HepG2 (cell line): Measurements from ENCODE around the gene KCNJ6. TPM values are rescaled to one million over a fixed set of nuclear protein-coding genes. Genes with fewer than 3 reads are reported as not detected.
A peak's percentile ranks its signal among the peaks of the same experiment; 100 is the strongest.

Experiments
- ATAC-seq: fragments of 200-7000 bp; cut with Tn5 transposase; 3 replicates; pipeline ENCODE4 v1.9.1; 2020; ENCODE audit warnings: mild to moderate bottlenecking, moderate library complexity
- BruUV-seq: library from RNA; stranded (reverse); fragments of 400-500 nt; replicated peaks from 2 replicates; lab custom pipeline; 2021; lab: Mats Ljungman, UMichigan
- CTCF ChIA-PET: fragments of 300-600 bp; formaldehyde crosslinking; extraction: SDS; loops from one replicate; lab custom pipeline; 2021; ENCODE audit warnings: low total read pairs, inconsistent platforms, low intra/inter-chr PET ratio; lab: Yijun Ruan, JAX
- POLR2A ChIA-PET: fragments of 350-600 bp; sonication (Branson Sonifier 250); formaldehyde crosslinking; loops from one replicate; lab custom pipeline; 2020; ENCODE audit warnings: antibody characterized with exemption, inconsistent platforms; lab: Yijun Ruan, JAX
- DNase-seq: peaks from one replicate; pipeline ENCODE4 v3.0.0-alpha.2; 2015; ENCODE audit warnings: low spot score
- FAIRE-seq: peaks from 3 replicates; lab custom pipeline; 2011; peaks lifted over from hg19 to GRCh38; lab: Jason Lieb, UNC
- H2AFZ ChIP-seq: one replicate; pipeline ENCODE4 v1.6.1; 2011; ENCODE audit warnings: low read length, inconsistent platforms
- H3K27ac ChIP-seq: fragments of 300-600 bp; 3 replicates; pipeline ENCODE4 v1.8.0; 2011; ENCODE audit warnings: mixed run types, mild to moderate bottlenecking, mixed read lengths, low read length, inconsistent platforms; ENCODE audit not compliant: insufficient read depth; ENCODE audit errors: extremely low read length
- H3K27me3 ChIP-seq, 2 experiments: fragments of 200-600 bp in 1 of 2; 2 replicates in 1 of 2; 3 replicates in 1 of 2; pipeline versions ENCODE4 v1.6.0 to v1.8.0; 2011; ENCODE audit warnings: low read length in 2 of 2, mild to moderate bottlenecking in 2 of 2, moderate library complexity in 2 of 2, inconsistent platforms in 1 of 2; ENCODE audit not compliant: insufficient read depth in 2 of 2, control insufficient read depth in 1 of 2
- H3K36me3 ChIP-seq, 2 experiments: fragments of 200-600 bp in 1 of 2; replicated peaks in 1 of 2; 2 replicates in 1 of 2; 3 replicates in 1 of 2; pipeline versions ENCODE4 v1.5.1 to v1.8.0; 2011; ENCODE audit warnings: low read length in 2 of 2, inconsistent platforms in 1 of 2; ENCODE audit not compliant: insufficient read depth in 2 of 2, control insufficient read depth in 1 of 2
- H3K4me1 ChIP-seq: 2 replicates; pipeline ENCODE4 v1.5.1; 2012; ENCODE audit warnings: low read length, inconsistent platforms; ENCODE audit not compliant: insufficient read depth
- H3K4me2 ChIP-seq: 2 replicates; pipeline ENCODE4 v1.6.0; 2011; ENCODE audit warnings: low read depth, low read length, inconsistent platforms
- H3K4me3 ChIP-seq, 3 experiments: fragments of 200-600 bp in 1 of 3; sonication (generic), shearing (Covaris generic) in 1 of 3; replicated peaks in 1 of 3; 2 replicates each; pipeline ENCODE4 v1.5.1; 2011 to 2016; ENCODE audit warnings: low read length in 3 of 3, inconsistent platforms in 2 of 3, low read depth in 2 of 3, mild to moderate bottlenecking in 2 of 3, control low read depth in 1 of 3, mixed read lengths in 1 of 3; ENCODE audit not compliant: insufficient read depth in 1 of 3
- H3K79me2 ChIP-seq: one replicate; pipeline ENCODE4 v1.6.1; 2011; ENCODE audit warnings: low read length, inconsistent platforms; ENCODE audit not compliant: insufficient read depth
- H3K9ac ChIP-seq: 2 replicates; pipeline ENCODE4 v1.6.0; 2011; ENCODE audit warnings: mild to moderate bottlenecking, low read depth, low read length, inconsistent platforms; ENCODE audit not compliant: insufficient read depth
- H3K9me3 ChIP-seq: 2 replicates; pipeline ENCODE4 v1.5.1; 2012; ENCODE audit warnings: mild to moderate bottlenecking, low read length
- H4K20me1 ChIP-seq: 2 replicates; pipeline ENCODE4 v1.6.0; 2011; ENCODE audit warnings: inconsistent platforms, mild to moderate bottlenecking, low read length, moderate library complexity; ENCODE audit not compliant: insufficient read depth
- ARID3A ChIP-seq: IDR thresholded peaks from 2 replicates; pipeline ENCODE4 v1.6.1; 2012; ENCODE audit warnings: low read depth, low read length, improper control_type of control experiment
- ARID5B ChIP-seq: IDR thresholded peaks from 2 replicates; pipeline ENCODE4 v1.4.0; 2020; ENCODE audit warnings: mild to moderate bottlenecking, missing genetic modification reagents
- CEBPG ChIP-seq: IDR thresholded peaks from 2 replicates; pipeline ENCODE4 v1.6.1; 2016
- ELF3 ChIP-seq: IDR thresholded peaks from 2 replicates; pipeline ENCODE4 v1.6.1; 2016; ENCODE audit warnings: missing genetic modification reagents, missing compliant biosample characterization
- GATAD2A ChIP-seq: IDR thresholded peaks from 2 replicates; pipeline ENCODE4 v1.6.1; 2016
- GLI4 ChIP-seq: sonication (generic); formaldehyde crosslinking; IDR thresholded peaks from 2 replicates; pipeline ENCODE4 v1.5.1; 2020; ENCODE audit warnings: missing genetic modification reagents, mild to moderate bottlenecking, moderate library complexity, borderline replicate concordance
- IRX3 ChIP-seq: sonication (generic); formaldehyde crosslinking; IDR thresholded peaks from 2 replicates; pipeline ENCODE4 v1.8.1; 2023; ENCODE audit warnings: mild to moderate bottlenecking, low read depth, missing genetic modification reagents, borderline replicate concordance
- MXD3 ChIP-seq: IDR thresholded peaks from 2 replicates; pipeline ENCODE4 v1.6.1; 2016; ENCODE audit warnings: mild to moderate bottlenecking, missing biosample characterization, missing genetic modification reagents
- RAD21 ChIP-seq: fragments of 450-650 bp; formaldehyde crosslinking; IDR thresholded peaks from 2 replicates; pipeline ENCODE4 v1.5.0; 2020; ENCODE audit warnings: mild to moderate bottlenecking
- SMC3 ChIP-seq: IDR thresholded peaks from 2 replicates; pipeline ENCODE4 v1.6.1; 2011; ENCODE audit warnings: low read length, improper control_type of control experiment
- XRCC5 ChIP-seq: fragments of 200-400 bp; formaldehyde crosslinking; optimal IDR thresholded peaks from 2 replicates; pipeline ENCODE3; 2017; ENCODE audit warnings: mild to moderate bottlenecking, low read length
- ZBTB43 ChIP-seq: sonication (generic); formaldehyde crosslinking; conservative IDR thresholded peaks from 2 replicates; pipeline ENCODE4 v1.4.0; 2020; ENCODE audit warnings: missing genetic modification reagents
- ZNF34 ChIP-seq: sonication (generic); formaldehyde crosslinking; IDR thresholded peaks from 2 replicates; pipeline ENCODE4 v1.4.0; 2020; ENCODE audit warnings: mild to moderate bottlenecking, missing genetic modification reagents, borderline replicate concordance
- ZZZ3 ChIP-seq: sonication (generic); formaldehyde crosslinking; IDR thresholded peaks from 2 replicates; pipeline ENCODE4 v1.4.0; 2020; ENCODE audit warnings: missing genetic modification reagents, mild to moderate bottlenecking, borderline replicate concordance
- WGBS: methylation state at CpG from one replicate; pipeline ENCODE4 v1.1.6; 2017; ENCODE audit warnings: low lambda C conversion rate; 5-methylcytosine and 5-hydroxymethylcytosine counted together
- in situ Hi-C: cut with HindIII; loops from 2 replicates; pipeline ENCODE4 v1.10.0; 2017; ENCODE audit warnings: low pct_unique_long_range_greater_than_20kb; ENCODE audit not compliant: extremely low pct_ligation_motif_present
- intact Hi-C: fragments of 100-400 bp; cut with micrococcal nuclease; formaldehyde crosslinking; loops from one replicate; pipeline ENCODE4 v1.10.0; 2022; ENCODE audit not compliant: unreplicated experiment
- polyA plus RNA-seq, 8 experiments: library from polyadenylated mRNA; depleted of rRNA in 3 of 8; stranded (reverse) in 7 of 8; unstranded in 1 of 8; fragments of >200 nt; fragmentation: Illumina TruSeq in 4 of 8; extraction: Trizol in 4 of 8; gene quantifications; 2 replicates each; pipeline versions ENCODE4 v1.2.1 to v1.2.3, GENCODE V29; 2011 to 2016; ENCODE audit warnings: low read depth in 4 of 8, missing spikeins in 1 of 8, mixed read lengths in 1 of 8; ENCODE audit not compliant: insufficient read depth in 1 of 8
- total RNA-seq, 5 experiments: library from RNA; depleted of rRNA; stranded (reverse); fragments of >200 nt; fragmentation: Illumina TruSeq; extraction: Trizol; gene quantifications; 2 replicates each; pipeline ENCODE4 v1.2.3, GENCODE V29; 2016; ENCODE audit warnings: low read depth in 1 of 5
- TF ChIP-seq, protein P1 (sequence below): sonication (generic); formaldehyde crosslinking; IDR thresholded peaks from 2 replicates; pipeline ENCODE4 v1.5.0; 2020; ENCODE audit warnings: mild to moderate bottlenecking, missing genetic modification reagents

The KCNJ6 gene
- total and polyA plus RNA-seq, 2 of the 13 experiments (the other 11 are each of a cell fraction or from before 2014, with no cell fraction given) = not detected

DNA sequence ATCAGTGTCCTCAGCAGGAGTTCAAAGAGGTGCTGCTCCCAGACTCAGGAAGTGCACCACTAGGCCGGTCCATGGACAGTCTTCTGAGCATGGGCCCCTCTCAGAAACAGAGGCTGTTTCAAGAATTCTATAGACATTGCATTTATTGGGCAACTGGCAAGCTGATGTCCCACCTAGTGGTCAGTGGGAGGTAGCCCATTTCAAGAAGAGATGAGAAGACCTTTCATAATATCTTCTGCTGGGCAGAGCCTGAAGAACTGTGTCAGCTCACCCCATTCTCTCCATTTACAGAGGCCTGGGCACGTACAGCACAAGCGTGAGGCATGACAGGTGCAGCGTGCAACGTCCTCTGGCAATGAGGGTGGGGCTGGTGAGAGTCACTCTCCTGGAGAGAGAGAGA, 333.7 kb downstream of the KCNJ6 start:
- POLR2A ChIA-PET = no interaction called here
- H3K27me3 ChIP-seq = no peaks in the 10 kb centered on the region; a peak in 1 of 5 replicates
- FAIRE-seq = no peak
- WGBS = 4% methylated on average over 5 of the region's 5 CpGs
- intact Hi-C loops (loop anchor here (1.0 to 5.0 kb wide), 2 partner anchors 122 to 325 kb away; no protein-coding TSS in a partner anchor), in situ Hi-C loops (no loop called here)
- BruUV-seq = no TSS peak
- DNase-seq = peak; percentile 57
- ATAC-seq = peak; percentile 97
- no peaks in the 10 kb centered on the region for H3K4me1 ChIP-seq
- H3K36me3 ChIP-seq = no peaks in the 10 kb centered on the region
- no peaks in the 10 kb centered on the region for H4K20me1 ChIP-seq
- H3K79me2 ChIP-seq = no peaks in the 10 kb centered on the region
- H3K9me3 ChIP-seq = peaks cover 12% of the 10 kb centered on the region; the same call in 1 of the 2 replicates
- no peak overlapping the region for H3K4me3 ChIP-seq
- no peak overlapping the region for H3K9ac ChIP-seq
- no peak overlapping the region for H2AFZ ChIP-seq
- no peak overlapping the region for H3K4me2 ChIP-seq
- no peak overlapping the region for H3K27ac ChIP-seq
- CTCF ChIA-PET = interaction anchor here (1.1 kb wide), 1 partner anchor 86 kb away, joined by 3 read pairs; no protein-coding TSS in a partner anchor
- TF ChIP-seq RAD21 (CRISPR knock-in tag) (peak; percentile 66), ZZZ3 (CRISPR knock-in tag) (no peak), ZNF34 (CRISPR knock-in tag) (no peak), ARID5B (CRISPR knock-in tag) (no peak), GATAD2A (CRISPR knock-in tag) (0 out of 2 replicates have a peak, but pooled peaks have one; percentile 18), IRX3 (CRISPR knock-in tag) (no peak), ARID3A (0 out of 2 replicates have a peak, but pooled peaks have one; percentile 42), SMC3 (peak; percentile 74), ELF3 (CRISPR knock-in tag) (0 out of 2 replicates have a peak, but pooled peaks have one; percentile 20), GLI4 (CRISPR knock-in tag) (no peak), XRCC5 (peak; percentile 55), MXD3 (CRISPR knock-in tag) (no peak), ZBTB43 (CRISPR knock-in tag) (no peak), CEBPG (peak; percentile 60)
- TF ChIP-seq, protein P1, sequence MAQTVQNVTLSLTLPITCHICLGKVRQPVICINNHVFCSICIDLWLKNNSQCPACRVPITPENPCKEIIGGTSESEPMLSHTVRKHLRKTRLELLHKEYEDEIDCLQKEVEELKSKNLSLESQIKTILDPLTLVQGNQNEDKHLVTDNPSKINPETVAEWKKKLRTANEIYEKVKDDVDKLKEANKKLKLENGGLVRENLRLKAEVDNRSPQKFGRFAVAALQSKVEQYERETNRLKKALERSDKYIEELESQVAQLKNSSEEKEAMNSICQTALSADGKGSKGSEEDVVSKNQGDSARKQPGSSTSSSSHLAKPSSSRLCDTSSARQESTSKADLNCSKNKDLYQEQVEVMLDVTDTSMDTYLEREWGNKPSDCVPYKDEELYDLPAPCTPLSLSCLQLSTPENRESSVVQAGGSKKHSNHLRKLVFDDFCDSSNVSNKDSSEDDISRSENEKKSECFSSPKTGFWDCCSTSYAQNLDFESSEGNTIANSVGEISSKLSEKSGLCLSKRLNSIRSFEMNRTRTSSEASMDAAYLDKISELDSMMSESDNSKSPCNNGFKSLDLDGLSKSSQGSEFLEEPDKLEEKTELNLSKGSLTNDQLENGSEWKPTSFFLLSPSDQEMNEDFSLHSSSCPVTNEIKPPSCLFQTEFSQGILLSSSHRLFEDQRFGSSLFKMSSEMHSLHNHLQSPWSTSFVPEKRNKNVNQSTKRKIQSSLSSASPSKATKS (CRISPR knock-in tag) = no peak
